ENCODE results near the gene RAD1.

Gene RAD1

DNA sequence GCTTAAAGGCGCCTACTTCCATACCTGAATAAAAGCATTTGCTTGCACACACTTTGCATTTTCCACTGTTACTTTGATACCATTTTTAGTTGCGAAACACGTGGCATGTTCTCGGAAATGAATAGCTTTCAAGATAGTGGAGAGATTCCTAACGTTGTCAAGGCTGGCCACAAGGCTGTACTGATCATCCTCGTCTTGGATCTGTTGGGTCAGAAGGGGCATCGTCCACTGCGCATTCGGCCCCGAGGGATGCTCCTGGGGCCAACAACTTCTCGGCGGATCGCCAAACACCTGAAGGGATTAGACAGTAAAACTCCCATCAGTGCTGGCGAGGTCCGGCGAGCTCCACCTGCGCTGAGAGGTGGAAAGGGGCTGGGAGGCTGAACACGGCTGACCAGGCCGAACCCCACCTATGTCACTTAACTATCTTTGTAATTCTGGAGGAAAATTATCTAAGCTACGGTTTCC lies 599 bp downstream of the RAD1 start:
- peak; percentile 26 for DNase-seq

DNA sequence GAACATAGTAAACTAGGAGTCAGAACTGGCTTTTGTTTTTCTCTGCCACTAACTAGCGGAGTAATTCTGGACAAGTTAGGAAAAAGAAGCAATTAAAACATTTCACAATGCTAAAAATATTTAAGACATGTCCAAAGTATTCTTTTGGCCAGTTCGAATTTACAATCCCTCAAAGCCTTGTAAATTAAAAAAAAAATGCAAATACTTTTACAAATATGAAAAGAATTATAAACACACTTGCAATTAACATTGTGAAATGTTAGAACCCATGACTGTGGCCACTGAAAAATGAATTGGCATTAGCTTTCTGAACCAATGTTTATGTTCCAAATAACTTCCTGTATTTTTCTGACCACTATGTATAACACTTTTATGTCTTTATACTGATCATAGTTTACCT lies 2.2 kb downstream of the RAD1 start:
- DNase-seq: no peak

DNA sequence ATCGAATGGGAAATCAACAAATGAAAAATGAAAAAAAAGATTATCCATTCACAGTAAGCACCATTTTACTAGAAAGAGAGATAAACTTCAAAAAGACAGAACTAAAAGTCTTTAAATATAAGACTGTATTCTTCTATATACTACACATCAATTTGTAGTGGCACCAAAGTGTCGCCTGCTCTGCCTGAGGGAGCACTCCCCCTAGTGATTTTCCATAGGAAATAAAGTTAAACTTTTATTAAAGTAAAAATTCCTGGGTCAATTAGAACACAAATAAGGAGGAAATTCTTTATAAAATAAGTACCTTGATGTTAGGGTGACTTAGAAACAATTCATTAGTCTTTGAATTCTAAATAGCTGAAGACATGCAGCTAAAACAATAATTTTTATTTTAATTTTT lies 9.7 kb downstream of the RAD1 start:
- DNase-seq: no peak

DNA sequence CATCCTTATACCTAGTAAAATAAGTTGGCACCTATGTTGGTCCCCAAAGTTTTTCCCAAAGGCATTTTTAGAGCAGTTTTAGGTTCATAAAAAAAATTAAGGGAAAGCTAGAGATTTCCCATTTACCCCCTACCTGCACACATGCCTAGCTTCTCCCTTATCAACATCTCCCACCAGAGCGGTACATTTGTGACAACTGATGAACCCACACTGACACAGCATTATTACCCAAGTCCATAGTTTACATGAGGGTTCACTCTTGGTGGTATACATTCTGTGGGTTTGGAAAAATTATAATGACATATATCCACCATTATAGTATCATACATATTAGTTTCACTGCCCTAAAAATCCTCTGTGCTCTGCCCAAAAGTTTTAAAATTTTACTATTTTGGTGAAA lies 12.0 kb downstream of the RAD1 start:
- no peak for DNase-seq

DNA sequence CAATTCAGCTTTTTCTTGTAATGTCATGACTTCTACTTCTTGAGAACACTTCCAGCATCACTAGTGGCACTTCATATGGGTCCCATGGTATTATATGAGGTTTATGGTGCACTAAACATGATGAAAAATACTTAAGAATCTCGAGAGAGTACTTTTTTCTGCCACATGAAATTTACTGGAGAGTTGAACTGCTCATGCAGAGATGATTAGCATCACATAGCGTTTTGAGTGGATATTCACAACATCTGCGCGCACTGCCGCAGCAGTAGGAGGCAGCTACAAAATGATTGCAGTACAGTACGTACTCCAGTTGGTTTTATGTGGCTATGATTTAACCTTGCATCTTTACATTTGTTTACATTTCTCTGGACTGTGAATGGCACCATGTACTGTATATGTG lies 14.7 kb downstream of the RAD1 start:
- no peak for DNase-seq

DNA sequence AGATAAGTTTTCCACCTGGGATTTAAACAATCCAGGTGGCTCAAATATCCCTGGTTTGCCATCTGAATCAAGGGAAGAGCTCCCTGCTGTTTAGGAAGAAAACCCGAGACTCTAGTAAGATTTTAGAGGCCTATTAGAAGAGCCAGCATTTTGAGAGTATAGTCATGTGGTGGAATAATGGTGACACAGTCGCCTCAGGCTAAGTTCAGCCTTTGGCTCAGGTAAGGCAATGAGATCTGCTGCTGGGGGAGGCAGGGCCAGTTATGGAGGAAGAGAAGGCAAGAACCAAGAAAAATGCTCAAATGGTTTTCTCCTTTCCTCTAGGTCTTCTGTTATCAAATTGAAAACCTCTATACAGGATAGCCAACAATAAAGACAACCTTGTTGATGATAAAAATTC lies 16.2 kb downstream of the RAD1 start:
- DNase-seq: no peak

DNA sequence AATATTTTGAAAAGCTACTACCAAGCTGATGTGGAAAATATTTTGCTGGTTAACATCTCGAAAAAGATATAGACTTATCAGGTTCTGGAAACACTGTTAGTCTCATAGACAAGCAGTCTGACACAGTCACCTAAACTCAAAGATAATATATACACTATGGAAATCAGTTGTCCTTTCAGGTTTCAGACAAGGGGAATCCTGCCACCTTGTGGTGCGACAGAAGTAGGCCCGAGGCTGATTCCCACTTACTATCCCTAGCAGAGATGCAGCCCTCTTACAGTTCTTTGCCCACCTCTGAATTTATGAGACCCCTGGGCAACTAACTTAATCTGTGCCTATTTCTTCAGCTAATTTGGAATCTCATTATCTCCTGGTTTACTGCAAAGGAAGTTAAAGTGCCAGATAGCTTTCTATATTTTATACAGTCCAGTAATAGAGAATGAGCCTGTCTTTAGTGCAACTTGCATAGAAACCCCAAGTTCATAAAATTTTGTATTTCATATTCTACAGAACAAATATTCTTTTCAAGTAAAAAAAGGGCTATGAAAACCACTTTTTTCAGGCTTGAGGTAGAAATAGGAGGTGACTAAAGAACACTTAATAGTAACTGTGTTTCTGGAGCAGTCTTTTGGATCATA lies 16.9 kb downstream of the RAD1 start:
- DNase-seq: peak; percentile 24

DNA sequence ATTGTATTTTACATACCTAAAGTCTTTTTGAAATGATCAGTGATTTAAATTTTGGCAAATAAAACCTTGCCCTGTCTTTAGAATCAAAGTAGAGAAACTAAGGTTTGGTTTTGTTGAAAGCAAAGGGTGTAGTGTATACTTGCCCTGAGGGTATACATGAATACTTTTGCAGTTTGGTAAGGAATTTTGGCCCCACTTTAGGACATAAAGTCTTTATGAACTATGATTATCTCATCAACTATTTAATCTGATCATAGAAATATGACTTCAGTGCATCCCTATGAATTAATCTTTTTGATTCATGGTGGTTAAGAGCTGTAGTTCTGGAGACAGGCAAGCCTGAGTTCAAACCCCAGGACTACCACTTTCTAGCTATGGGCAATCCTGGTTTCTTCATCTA lies 17.7 kb downstream of the RAD1 start:
- DNase-seq: peak; percentile 10

DNA sequence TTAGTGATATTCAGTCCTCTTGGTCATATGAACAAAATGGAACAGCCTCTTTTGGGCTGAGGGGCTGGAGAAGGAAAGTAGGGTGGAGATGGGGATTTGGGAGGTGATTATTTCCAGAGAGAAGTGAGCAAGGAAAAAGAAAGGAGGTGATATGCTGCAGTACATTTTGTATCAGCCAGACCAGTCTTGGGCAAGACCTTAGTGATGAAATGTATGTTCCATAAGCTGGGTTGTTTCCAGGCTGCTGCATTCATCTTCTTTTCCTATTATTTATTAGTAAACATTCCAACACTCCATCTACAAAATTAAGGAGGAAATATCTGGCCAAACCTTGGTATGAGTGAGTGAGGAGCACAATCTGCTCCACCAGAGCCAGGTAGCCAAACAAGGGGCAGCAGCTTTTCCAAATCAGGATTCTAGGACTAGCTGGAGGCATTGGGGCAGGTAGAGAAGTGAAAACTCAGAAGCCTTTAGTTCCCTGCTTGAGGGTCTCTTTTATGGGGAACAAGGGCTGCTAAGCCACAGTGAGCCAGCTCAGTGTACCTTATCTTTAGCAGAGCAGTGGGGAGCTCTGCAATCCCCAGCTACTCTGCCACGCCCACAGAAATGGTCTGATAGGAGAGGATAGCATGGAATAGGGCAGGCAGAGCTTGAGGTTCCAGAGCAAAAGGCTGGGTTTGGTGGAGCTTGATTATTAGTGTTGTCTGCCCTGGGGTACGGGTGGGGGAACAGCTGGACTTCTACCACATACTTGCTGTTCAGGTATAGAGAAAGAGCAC lies 19.5 kb downstream of the RAD1 start:
- DNase-seq: peak; percentile 17

DNA sequence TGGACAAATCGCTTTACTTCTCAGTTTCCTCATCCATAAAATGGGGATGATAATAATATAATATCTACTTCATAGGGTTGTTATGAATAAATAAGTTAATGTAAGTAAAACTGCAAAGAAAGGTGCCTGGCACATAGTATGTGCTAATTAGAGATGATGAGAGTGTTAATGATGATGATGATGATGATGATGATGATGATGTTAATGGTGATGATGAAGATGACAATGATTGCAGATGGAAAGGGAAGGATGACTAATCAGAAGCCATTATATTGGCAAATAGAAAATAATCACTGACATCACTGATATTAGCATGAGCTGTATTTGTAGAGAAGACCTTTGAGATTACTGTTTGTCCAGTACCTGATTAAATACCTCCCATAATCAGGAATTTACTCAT lies 20.6 kb downstream of the RAD1 start:
- DNase-seq: no peak

DNA sequence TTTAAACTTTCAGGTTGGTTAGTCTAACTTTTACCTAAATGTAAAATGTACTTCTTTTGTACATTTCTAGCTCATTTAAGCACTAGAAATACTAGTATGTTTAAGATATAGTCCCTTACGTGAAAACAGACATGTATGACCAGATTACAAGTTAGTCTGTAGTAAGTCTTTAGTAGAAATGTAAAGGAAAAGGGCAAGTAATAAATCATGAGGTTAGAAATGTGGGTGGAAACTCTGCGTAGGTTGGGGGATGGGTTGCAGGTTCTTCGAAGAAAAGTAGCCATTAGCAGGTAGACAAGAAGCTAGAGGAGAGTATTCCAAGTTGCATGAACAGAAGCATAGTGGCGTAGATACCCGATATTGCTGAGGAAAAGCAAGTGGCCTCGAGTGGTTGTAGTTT lies 22.9 kb downstream of the RAD1 start:
- DNase-seq: no peak

DNA sequence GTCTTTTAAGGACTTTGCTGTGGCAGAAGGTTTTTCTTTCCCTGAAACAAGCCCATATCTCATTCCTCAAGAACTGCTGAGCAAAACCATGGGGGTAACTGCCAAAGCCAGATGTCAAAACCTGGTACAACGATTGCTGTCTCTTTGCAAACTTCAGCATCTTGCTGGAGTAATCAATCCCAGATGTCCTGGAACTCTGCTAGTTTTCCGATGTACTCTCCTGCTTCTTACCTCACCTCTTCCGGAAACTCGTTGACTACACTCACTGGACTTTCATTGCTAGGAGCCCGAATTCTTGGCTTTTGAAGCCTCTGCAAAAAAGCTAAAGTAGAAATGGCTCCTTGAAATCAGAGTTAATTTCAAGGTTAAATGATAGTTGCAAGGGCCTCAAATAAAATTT lies 23.3 kb downstream of the RAD1 start:
- DNase-seq: no peak

DNA sequence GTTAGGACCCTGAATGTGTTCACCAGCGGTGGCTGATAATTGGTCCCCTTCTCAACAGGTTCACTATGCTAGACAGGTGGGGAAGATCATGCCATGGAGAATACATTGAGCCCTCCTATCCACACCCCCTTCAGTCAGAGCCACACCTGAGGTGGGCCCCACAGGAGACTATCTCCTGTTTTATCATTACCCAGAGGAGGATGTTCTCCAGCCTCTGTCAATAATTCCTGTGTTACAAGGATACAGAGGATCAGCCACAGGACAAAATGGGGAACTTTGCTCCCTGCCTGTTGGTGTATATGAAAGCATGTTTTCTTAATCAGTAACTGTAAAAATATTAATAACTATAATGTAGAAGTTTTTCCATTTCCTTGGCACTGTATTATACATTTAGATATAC lies 25.9 kb downstream of the RAD1 start:
- DNase-seq: no peak

DNA sequence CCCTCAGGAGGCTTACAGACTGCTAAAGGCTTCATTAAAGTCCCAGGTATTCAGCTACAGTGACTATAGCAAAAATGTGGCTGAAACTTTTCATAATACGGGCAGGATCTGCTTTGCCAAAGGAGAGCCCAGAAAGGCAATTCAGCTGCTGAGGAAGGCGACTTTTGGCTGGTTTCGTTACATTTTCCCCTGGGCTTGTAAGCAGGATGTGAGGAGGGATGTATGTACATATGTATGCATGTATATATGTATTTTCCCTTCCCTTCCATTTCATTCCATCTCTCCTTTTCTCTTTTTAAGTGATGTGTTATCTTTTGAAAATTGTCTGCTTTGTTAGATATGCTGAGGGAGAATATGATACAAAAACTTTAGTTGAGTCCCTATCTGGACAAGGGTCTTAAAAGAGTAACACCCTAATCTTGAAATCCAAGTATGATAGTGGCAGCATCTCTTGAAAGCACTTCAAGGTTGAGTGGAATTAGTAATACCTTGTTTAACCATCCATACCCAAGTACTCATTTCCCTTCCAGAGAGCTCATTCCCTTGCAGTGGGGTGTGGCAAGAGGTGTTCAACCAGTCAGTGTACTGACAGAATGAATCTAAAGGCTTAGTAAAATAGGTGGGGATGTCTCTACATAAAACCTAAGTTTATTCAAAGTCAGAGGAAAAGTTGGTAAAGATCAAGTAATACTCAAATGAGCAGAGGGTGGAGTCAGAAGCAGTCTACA lies 28.7 kb downstream of the RAD1 start:
- no peak for DNase-seq

DNA sequence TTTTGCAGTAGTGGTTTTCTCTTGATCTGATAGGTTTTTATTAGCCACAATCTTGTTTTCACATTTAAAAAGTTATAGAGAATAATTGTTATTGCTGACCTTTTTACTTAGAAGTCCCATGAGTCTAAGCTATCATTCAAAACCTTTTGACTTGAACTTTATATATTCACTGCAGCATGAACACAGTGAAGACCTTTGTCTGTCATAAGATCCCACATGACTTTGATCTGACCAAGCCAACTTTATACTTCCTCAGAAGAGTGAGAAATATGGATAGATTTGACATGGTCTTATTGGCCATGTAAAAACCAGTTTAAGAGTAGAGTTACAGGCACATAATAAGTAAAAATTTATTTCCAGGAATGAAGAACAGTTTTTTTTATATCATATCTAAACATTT lies 34.1 kb downstream of the RAD1 start:
- no peak for DNase-seq

DNA sequence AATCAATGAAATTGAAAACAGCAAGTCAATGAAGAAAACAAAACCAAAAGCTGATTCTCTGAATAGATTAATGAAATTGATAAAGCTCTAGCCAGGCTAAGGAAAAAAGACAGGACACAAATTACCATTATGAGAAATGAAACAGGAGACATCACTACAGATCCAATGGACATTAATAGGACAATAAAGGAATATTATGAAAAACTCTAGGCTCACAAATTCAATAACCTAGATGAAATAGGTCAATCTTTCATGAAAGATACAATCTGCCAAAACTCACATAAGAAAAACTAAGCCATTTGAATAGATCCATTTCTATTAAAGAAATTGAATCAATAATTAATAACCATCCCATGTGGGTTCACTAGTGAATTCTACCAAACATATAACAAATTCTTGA lies 39.0 kb downstream of the RAD1 start:
- DNase-seq: no peak

DNA sequence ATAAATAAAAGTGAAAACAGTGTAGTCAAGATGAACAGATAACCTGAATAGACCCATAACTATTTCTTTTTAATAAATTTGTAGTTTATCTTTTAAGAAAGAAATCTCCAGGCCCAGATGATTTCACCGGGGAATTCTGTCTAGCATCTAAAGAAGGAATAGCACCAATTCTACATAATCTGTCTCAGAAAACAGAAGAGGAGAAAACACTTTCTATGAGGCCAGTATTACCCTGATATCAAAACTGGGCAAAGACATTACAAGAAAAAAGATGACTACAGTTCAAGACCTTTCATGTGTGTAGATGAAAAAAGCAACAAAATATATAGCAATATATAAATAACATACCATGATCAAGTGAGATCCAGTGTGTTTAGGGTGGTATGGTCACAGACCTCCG lies 44.9 kb downstream of the RAD1 start:
- no peak for DNase-seq

DNA sequence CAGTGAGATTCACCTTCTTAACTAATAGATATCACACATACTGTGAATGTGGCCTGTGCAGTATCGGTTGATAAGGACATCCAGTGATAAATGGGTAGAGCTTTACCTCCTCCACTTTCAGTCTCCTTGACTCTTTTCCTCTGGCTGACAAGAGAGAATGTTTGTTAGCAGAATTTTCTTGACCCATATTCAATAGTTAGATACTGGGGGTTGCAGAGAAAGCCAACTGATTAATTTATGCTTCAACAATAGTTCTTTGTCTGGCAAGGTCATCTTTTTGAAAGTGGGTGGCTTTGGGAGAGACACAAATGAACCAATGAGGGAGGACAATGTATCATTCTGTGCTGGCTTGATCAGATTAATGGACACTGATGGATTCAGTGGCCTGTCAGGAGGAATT lies 46.0 kb downstream of the RAD1 start:
- no peak for DNase-seq

DNA sequence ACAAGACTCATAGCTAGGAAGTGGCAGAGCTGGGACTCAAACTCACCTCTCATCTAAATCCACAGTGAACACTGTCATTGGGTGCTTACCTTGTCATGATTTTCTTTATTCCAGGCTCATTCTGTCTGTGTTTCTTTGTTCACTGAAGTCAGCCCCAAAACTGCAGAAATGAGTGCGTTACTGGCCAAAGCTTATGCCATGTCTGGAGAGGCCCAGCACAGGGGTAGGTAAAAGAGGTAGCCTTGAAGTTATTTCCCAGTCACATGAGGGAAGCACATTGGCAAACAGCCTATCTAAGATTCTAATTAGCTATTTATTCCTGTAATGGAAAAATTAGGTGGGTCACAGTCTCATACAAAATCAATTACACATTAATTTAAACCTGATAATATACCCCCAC lies 46.5 kb downstream of the RAD1 start:
- DNase-seq: no peak

DNA sequence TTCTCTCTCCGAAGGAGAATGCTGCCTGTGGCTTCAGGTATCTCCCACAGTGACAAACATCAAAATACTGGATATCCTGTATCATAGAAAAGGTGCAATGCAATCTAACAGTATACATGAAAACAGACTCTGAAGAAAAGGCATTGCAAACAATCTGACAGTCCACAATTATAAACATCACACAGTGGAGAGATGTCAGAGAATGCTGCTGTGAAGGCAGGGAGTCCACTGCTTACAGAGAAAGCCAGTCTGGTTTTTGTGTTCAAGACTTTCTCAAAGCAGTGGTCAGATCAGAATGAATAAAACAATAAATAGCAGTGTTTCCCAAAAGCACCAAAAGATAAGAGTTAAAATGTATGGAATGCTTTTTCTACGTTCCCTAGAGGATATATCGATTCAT lies 47.6 kb downstream of the RAD1 start:
- no peak for DNase-seq

DNA sequence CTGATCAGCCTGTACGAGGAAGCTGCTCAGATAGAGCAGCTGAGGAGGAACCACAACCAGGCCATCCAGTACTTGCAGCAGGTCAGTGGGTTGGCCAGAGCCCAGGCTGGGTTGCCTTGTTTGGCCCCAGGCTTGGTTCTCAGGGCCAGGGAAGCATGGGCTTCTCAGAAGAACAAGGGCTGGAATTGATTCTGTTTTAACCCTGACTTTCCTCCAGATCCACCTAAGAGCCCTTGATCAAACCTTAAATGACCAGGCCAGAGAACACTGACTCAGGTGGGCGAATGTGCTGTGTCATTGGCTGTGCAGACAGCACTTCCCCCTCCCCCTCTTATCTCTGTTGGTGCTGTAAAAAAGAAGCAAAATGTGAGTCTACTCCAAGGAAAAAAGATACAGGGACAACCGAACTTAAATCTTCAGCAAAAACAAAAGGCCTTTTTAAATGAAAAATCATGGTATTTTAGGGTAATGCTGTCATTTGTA lies 48.3 kb downstream of the RAD1 start:
- DNase-seq: no peak

DNA sequence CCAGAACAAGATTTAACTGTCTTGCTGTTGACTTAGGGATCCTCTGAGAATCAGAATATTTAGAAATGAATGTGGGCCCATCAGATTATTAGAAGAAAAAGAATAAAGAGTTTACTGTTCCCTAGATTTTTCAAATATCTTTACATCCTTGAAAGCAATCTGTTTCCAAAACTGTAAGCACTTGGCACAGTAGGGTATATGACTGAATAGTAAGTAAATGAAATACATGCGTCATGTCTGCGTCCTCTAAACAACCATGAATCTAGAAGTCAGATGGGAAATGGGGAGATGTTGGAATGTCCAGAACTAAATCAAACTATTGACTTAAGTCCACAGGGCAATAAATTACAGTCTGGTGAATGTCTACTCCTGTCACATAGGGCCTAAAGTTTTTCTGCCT lies 50.2 kb downstream of the RAD1 start:
- no peak for DNase-seq

DNA sequence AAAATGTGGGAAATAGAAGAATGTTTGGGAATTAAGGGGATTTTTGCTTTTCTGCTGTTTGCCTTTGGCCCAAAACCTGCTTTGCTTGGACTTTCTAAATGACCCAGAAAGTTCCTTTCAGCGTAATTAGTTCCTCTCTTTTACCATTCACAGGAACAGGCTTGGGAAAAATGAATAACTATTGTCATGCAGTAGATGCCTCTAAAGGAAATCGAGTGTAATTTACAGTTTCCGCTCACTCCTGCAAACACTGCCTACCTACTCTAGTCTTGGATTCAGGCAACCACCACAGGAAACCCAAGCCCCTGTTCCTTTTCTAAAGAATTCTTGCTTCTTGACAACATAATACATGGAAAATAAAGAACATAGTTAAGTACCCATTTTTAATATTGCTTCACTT lies 51.4 kb downstream of the RAD1 start:
- DNase-seq: no peak

DNA sequence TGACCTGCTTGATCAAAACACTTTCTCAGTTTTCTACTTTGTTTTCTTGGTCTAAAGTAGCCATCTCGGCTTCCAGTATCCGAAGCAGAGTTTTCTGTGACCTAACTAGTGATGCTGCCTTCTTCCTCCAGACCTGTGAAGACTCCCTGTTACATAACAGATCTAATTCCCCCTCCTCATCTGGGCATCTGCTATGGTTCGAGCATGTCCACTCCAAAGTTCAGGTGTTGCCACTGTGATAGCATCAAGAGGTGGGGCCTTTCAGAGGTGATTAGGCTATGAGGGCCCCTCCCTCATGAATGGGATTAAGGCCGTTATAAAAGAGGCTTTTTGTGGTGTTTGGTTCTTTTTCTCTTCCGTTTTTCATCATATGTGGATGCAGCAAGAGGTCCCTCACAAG lies 56.1 kb downstream of the RAD1 start:
- no peak for DNase-seq
